Skin epidermis (tissue), 12 donors: ENCODE data around the gene NMT2.
A peak's percentile ranks its signal among the peaks of the same experiment; 100 is the strongest.

Experiments used
- H3K27ac ChIP-seq, 21 experiments: fragments of 200-600 bp; sonication (generic) in 11 of 21; one replicate each; pipeline ENCODE4 v1.5.0; 2020; ENCODE audit warnings: mild to moderate bottlenecking in 3 of 21, inconsistent platforms in 2 of 21, moderate library complexity in 2 of 21
- H3K4me3 ChIP-seq, 7 experiments: fragments of 200-600 bp; sonication (generic) in 2 of 7; one replicate each; pipeline ENCODE4 v1.5.0; 2020; ENCODE audit warnings: inconsistent platforms in 2 of 7, mild to moderate bottlenecking in 2 of 7, moderate library complexity in 1 of 7

Gene NMT2

GRCh38 chr10:15182540-15183207 is 14.2 kb upstream of the NMT2 start:
- Histone ChIP-seq H3K27ac (peak overlapping the region in 2 of 21 experiments; percentile 16 to 21), H3K4me3 (no peak overlapping the region)

- H3K4me3 ChIP-seq = no peak overlapping the region
- H3K27ac ChIP-seq = peak overlapping the region in 2 of 21 experiments; percentile 3 to 56
Observed at GRCh38 chr10:15181576-15182156, 13.2 kb upstream of the NMT2 start.

- H3K4me3 ChIP-seq = no peak overlapping the region
- peak overlapping the region in 1 of 21 experiments; percentile 56 for H3K27ac ChIP-seq
Observed at GRCh38 chr10:15180736-15181135, 12.2 kb upstream of the NMT2 start.

DNA sequence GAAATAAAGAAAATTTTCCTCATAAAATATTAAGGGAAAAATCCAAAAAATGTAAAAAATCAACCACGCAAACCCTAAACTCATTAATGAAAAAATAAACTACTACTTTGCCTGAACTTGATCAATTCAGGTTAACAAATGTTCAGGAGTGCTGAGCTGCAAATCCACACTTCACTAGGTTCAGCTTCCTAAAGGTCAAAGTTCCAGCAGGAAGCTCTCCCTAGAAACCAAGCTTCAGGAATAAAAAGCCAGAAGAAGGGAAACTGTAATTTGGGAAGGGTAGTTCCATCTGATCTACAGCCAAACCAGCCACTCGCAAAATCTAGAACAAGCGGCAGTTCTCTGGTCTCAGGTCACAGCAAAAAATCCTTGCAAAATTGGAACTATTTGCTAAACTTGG is 7.8 kb upstream of the NMT2 start:
- H3K27ac ChIP-seq = no peak overlapping the region
- H3K4me3 ChIP-seq = no peak overlapping the region

DNA sequence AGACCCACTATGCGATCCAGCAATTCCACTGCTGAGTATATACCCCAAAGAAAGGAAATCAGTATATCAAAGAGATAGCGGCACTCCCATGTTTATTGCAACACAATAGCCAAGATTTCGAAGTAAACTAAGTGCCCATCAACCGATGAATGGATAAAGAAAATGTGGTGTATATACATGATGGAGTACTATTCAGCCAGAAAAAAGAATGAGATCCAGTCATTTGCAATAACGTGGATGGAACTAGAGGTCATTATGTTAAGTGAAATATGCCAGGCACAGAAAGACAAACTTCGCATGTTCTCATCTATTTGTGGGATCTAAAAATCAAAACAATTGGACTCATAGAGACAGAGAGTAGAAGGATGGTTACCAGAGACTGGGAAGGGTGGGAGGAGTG is 7.1 kb upstream of the NMT2 start:
- Histone ChIP-seq H3K27ac (no peak overlapping the region), H3K4me3 (no peak overlapping the region)

DNA sequence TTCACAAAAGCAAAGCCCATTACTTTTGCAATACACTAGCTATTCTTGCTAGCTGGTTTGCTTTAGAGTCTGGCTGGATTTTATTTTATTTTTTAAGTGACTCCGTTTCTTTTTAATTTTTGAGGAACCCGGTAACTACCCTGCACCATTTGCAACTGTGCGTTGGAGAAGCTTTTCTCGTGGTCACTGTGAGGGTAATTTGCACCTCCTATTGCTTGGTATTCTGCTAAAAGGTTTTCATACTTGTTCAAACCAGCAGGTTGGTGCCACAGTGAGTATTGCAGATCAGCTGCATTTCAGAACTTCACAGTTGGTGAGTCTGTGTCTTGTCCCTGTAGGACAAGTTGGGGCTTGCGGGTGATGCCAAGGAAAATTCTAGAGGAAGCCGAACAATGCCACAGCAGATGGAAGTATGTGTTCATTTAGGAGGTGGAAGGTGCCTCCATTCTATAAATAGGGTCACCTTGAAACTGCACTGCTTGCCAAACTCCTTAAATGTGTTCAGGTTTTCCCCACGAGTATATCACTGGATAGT is 3.9 kb upstream of the NMT2 start:
- Histone ChIP-seq H3K4me3 (no peak overlapping the region), H3K27ac (peak overlapping the region in 5 of 21 experiments; percentile 0 to 97 (median 35))

DNA sequence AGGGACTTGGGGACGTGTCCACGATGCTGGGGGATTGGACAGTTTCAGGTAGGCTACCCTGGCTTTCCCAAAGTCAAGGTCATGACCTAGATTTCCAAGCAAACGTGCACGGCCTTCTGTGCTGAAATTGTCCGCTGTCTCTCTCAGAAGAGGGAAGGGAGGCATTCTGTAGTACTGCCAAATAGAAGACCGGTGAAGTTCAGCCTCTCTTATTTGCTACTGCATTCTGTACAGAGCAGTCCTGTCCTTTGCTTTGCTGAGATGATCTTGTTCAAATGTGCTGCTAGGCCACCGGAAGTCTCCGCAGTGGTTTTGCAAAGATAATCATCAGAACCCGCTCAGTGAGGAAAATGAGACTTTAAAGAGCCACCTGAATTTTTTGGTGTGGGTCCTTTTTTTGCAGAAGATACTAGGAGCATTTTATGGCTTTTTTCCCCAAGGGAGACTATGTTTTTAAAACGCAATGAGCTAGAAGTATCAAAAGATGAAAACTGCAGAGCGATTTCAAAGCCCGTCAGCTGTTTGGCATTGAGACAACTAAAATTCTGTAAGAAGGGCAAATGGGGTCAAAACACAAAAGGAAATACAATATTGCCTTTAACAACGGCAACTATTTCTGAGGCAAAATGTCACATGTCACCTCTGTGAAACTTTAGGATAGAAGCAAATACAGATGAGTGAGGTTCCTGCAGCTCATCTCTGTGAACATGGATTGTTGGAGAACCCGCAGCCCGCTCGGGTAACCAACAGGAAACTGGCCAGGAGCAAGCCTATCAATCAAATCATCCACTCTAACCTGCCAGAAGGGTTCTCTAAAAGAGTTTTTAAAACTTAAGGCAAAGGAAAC is 1.3 kb upstream of the NMT2 start:
- H3K4me3 ChIP-seq = peak overlapping the region in 4 of 7 experiments; percentile 12 to 28 (median 19)

GRCh38 chr10:15168786-15169554 is 477 bp upstream of the NMT2 start:
- Histone ChIP-seq H3K27ac (peak overlapping the region in 17 of 21 experiments; percentile 3 to 97 (median 62)), H3K4me3 (peak overlapping the region in 4 of 7 experiments; percentile 18 to 97 (median 68))

More for the DNA sequence above, 1.3 kb upstream of the NMT2 start:
- peak overlapping the region in 18 of 21 experiments; percentile 1 to 97 (median 60) for H3K27ac ChIP-seq

DNA sequence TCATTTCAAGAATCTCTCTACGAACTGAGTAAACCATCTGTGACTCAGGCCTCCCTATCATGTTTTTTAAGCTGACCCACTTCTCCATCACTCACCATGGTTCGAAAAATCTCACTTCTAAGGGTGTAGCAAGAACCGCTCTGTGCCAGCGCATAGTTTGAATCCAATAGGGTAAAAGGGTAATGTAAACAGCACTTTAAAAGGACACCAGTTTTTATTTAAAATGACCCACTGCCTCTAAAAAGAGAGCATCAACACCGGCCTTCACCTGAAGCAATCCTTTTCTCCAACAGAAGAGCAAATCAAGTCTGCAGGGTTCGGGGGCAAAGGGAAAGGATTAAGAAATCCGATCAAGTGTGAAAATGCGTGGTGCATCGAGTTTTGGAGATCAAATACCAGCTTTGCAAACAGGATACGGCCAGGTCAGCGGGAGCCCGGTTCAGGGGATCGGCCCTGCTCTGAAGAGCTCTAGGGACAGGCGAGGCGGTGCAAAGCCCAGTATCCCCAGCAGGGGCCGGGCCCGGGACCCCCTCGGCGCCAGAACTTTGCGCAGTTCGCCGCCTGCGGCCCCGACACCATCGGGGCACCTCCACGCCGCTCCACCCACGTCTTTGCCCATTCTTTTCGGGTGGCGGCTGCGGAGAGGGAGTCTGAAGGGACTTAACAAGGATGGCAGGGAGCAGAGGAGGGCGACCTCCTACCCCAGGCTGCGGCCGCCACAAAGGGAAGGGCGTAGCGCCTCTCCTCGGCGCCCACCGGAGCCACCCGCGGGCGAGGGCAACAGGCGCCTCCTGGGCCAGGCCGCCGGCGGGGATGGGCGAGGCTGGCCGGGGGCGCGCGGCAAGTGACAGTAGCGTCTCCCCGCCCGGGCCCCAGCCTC is 842 bp downstream of the NMT2 start:
- Histone ChIP-seq H3K27ac (peak overlapping the region; percentile 53 to 93 (median 82)), H3K4me3 (peak overlapping the region; percentile 45 to 98 (median 69))

DNA sequence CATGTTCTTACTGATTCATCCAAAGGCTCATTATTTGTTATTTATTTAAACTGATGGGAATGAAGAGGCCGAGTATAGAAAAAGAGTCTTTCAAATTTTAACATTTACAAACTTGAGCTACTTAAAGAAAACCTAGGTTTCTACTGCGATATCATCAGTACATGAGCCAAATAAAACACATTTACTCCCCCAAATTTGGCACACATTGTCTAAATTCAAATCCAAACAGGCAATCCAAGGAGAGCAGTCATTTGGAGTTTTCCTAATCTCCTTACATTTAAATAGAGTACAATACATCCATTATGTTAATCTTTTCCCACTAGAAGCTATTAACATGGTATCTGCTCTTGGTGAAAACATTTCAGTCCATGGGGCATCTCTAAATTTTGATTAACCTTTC is 2.2 kb downstream of the NMT2 start:
- no peak overlapping the region for H3K27ac ChIP-seq
- H3K4me3 ChIP-seq = no peak overlapping the region

DNA sequence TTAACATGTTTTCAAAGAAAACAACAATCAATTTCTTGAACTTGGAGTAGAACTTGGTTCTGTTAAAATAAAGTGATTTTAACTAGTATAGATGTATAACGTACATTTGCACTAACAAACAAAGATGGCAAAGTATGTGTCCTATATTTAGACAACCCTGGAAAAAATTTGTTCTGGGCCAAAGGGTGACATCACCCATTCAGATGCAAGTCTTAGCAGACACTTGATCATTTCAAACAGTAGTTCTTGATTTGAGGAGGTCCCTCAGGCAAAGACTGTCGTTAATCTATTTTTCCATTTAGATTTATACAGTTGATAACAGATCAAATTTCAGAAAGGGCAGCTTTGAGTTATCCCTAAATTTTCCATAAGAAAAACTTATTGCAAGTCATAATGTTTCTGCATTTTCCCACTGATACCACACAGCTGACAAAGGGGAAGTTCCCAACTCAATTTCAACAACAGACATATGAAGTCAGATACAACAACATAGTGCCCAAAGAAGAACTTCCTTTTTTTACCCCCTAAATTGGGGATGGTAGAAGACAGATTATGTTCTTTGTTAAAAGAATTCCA is 5.2 kb downstream of the NMT2 start:
- Histone ChIP-seq H3K4me3 (no peak overlapping the region), H3K27ac (no peak overlapping the region)

DNA sequence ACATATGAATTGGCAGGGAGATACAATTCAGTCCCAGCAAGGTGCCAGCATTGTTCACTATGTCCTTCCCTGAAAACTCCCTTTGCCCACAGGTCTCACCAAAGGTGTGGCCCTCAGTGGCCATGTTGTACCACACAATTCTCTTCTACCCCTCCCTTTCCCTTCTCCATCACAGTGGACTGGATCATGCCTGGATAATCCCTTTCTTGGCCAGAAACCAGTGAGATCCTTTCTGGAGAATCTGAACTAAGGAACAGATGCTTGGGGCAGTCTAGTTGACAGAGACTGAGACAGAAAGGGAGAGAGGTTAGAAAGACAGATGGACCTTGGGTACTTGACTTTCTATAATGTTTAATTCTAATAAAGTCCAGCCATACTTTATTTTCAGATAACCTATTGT is 9.5 kb downstream of the NMT2 start:
- Histone ChIP-seq H3K27ac (no peak overlapping the region), H3K4me3 (no peak overlapping the region)

- no peak overlapping the region for H3K4me3 ChIP-seq
- no peak overlapping the region for H3K27ac ChIP-seq
Observed at GRCh38 chr10:15158448-15158847, 10.0 kb downstream of the NMT2 start.

GRCh38 chr10:15155978-15156656 is 12.4 kb downstream of the NMT2 start:
- H3K27ac ChIP-seq = no peak overlapping the region
- no peak overlapping the region for H3K4me3 ChIP-seq

DNA sequence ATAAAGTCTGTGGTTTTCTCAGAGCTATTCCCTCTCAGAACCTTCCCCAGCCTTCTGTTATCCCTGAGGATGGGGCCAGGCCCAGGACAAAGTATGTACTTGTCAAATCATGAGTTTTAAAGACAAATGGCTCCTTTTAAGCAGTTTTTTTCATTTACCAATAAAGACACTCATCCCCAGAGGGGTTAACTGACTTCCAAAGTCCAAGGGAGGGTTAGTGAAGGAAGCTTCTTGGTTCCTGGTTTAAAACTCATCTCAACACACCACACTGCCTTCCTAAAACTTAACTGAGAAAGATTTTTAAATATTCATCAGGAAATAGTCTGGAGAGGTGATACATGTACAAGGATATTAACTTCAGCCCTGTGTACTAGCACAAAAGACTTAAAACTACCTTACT is 15.9 kb downstream of the NMT2 start:
- no peak overlapping the region for H3K4me3 ChIP-seq
- H3K27ac ChIP-seq = no peak overlapping the region

- Histone ChIP-seq H3K4me3 (no peak overlapping the region), H3K27ac (no peak overlapping the region)
Observed at GRCh38 chr10:15150563-15150962, 17.9 kb downstream of the NMT2 start.

DNA sequence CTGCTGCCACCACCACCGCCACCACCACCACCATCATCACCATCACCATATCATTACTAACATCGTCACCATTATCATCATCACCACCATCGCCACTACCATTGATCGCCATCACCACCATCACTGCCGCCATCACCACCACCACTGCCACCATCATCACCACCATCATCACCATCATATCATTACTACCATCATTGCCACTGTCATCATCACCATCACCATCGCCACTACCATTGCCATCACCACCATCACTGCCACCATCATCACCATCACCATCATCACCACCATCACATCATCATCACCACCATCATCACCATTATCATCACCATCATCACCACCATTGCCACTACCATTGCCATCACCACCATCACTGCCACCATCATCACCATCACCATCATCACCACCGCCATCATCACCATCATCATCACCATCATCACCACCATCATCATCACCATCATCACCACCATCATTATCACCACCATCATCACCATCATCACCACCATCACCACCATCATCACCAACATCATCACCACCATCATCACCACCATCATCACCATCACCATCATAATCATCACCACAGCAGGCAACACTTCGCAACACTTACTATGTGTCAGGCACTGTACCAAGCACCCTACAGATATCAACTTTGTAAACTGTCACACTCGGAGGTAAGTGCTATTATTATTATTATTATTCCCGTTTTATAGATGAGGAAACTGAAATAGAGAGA is 19.3 kb downstream of the NMT2 start:
- Histone ChIP-seq H3K27ac (no peak overlapping the region), H3K4me3 (no peak overlapping the region)
